HG03045 (cell line): ENCODE measurements around the gene PDGFC.

Experiments used
- ATAC-seq: cut with Tn5 transposase; IDR thresholded peaks from one replicate; pipeline ENCODE4 v1.9.1; 2021; ENCODE audit warnings: mild to moderate bottlenecking, moderate library complexity; ENCODE audit not compliant: unreplicated experiment

The PDGFC gene

DNA sequence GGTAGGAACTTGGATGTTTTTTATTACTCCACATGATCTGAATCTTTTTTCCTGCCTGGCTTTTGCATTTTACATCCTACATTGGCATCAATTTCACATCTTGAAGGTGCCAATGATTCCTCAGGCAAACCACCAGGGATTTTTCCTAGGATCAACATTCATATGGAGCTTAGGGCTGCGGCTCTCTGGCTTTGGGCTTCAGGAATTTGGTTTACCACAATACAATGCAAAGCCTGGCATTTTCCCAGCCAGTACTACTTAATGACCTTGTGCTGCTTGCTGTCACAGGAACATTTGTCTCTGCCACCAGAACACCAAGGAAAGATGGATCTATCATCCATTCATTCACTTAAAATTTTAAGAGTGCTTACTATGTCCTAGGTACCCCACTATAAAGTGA, 180.7 kb downstream of the PDGFC start:
- no peak for ATAC-seq

DNA sequence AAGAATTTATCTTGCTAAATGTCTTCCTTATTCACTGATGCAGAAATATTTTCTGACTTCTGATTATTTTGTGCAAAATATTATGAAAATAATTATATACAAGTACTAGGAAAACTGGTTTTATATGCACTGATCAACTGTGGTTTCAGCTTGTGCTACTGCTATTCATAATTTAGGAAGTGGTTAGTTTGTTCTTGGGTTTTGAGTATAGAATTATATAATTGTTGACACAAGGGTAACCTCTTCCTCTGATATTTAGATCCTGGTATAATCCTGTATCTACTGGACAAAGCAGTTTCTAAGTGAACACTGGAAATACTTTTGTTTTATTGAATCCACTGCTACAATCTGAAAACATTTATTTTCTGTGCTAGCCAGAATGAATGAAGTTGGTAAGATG, 182.8 kb downstream of the PDGFC start:
- no peak for ATAC-seq

DNA sequence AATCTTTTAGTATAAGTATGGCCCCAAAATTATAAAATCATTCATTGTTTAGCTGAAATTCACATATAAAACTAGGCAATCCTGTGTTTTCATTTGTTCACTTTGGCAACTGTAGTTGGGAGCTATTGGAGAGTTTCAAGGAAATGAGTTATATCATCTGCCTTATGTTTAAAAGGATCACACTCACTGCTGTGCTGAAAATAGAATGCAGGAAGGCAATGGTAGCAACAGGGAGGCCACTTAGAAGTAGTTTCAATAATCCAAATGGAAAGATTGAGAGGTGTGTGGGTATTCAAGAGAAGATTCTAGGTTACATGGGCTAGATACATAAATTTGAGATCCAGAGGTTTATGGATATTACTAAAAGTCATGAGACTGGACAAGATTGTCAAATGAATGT, 184.9 kb downstream of the PDGFC start:
- ATAC-seq = no peak

DNA sequence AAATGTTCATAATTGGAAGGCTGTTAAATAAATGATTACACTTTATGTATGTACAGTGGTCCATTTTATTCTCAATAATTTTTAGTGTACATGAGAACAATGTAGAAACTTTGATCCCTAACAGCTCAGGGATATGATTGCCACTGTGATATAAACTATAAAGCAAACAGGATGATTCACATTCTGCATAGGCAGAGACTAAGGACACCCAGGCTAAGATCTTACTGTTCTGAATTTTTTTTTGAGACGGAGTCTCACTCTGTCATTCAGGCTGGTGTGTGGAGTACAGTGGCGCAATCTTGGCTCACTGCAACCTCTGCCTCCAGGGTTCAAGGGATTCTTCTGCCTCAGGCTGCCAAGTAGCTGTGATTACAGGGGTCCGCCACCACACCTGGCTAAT, 186.6 kb downstream of the PDGFC start:
- no peak for ATAC-seq

DNA sequence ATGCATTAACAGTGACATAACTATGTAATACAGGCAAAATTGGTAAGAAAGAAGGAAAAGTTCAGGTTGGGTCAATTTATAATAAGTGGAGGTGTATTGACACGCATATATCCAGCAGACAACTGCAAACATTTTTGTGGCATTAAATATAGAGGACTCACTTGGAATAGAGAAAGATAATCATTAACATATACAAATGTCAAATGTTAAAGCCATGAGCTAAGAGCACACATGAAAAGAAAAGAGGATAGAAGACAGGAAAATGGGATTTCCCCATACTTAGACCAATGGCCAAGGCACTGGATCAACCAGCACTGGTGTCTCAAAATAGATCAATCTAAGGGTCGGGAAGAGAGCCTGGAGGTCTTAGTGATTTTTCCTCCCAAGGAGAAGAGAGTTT, 187.6 kb downstream of the PDGFC start:
- no peak for ATAC-seq

DNA sequence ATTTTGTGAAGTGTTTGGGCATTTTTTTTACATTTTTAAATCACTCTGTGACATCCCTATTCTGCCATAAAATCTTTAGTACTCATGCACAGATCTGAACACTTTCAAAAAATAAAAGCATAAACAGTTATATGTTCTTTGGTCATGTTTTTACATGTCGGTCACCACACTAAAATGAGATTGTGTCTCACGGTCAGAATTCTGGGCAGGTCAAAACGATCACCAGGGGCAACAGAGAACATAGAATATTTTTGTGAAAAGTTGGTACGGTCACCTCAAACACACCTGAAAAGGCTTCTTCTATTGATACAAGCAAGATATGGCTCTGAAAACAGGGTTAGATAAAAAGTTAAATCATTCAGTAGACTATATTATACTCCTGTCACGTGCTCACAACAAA, 189.1 kb downstream of the PDGFC start:
- ATAC-seq = no peak

DNA sequence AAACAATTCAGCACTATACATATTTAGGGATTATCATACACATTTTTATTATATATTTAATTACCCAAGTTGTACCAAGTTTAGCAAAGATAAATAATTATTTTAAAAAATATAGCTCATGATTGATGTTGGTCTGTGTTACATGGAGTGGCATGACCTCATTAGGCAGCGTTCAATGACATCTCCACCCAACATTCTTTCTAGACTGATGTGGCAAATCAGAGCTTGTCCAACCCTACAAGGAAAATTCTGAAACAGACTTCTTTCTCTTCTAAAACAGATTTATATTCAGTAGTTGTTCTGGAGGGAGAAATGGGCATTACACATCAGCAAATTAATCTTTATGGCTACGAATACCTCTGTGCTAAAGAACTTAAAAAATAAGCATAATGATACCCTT, 189.7 kb downstream of the PDGFC start:
- ATAC-seq = no peak

DNA sequence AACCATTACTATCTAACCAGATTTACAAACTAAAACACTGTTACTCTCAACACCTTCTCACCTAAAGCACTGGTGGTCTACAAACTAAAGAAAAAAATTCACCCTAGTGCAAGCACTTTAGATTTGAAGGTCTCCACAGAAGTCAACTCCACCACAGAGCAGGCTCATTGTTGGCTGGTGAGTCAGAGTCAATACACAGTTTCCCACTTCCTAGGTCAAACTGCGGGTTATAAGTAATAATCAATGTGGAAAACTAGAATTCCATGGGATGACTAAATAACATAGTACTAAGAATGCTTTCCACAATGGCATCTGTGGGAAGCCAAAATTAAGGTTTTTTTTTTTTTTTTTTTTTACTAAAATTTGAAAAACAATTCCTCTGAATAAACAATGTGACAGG, 191.8 kb downstream of the PDGFC start:
- ATAC-seq = no peak

DNA sequence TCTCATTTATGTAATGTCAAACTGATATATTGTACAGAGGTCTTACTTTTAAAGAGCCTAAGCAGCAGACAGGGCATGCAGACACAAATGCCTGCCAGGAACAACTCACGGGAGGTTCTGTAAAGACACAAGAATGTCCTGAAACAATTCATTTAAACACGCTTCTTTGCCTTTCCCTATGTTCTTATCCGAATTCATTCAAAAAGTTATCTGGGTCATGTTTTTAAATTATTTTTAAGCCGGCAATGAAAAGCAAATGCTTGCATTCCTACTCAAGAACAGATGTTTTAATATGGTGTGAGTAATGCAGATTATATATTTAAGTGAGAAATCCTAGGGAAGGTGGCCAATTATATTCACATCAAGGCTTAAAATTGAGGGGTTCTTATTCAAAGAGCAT, 192.6 kb downstream of the PDGFC start:
- no peak for ATAC-seq

DNA sequence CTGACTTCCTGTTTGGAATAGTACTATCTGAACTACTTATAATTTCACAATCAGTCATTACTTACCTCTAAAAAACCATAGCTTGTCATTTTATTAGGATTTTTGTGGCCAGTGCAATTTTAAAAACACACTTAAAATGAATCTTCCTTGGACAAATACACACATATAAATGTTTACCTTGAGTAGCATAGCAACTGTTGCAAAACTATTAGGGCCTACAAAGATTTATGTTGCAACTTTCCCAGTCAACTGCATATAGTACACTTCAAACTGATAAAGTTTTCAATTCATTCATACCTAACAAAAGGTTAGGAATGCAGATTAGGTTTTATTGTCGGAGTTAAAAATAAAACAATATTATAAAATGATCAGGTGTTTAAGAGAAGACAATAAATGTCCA, 193.0 kb downstream of the PDGFC start:
- ATAC-seq = no peak

DNA sequence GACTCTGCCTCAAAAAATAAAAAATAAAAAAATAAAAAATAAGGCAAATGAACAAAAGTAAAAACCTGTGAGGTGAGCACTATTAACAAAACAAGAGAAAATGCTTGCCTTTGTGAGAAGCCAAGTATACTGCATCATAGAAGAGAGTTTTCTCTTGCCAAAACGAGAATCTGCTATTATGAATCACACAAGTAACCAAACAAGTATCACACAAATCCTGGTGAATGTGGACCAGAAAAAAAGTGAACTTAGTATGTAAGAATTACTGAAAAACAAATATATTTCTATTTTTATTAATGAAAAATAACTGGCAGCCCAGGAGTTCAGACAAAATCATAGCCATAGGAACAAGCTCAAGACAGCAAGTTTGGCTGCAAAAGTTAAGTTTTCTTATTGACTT, 193.5 kb downstream of the PDGFC start:
- no peak for ATAC-seq

DNA sequence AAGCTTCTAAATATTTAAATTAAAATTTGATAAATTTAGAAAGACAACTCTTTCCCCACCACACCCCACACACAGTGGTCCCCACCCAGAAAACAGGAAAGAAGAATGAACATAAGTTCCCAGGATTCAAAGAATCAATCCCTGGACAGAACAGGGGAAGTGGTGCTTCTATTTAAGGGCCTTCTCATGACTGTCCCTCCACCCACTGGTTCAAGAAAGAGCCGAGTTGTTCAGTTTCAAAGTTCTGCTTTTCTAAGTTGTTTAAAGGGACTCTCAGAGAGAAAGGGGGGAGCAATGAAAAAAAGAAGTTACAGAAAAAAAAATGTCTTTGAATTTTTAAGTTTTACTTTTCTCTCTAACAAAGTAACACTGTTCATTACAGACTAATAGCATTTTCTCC, 195.8 kb downstream of the PDGFC start:
- ATAC-seq = no peak

DNA sequence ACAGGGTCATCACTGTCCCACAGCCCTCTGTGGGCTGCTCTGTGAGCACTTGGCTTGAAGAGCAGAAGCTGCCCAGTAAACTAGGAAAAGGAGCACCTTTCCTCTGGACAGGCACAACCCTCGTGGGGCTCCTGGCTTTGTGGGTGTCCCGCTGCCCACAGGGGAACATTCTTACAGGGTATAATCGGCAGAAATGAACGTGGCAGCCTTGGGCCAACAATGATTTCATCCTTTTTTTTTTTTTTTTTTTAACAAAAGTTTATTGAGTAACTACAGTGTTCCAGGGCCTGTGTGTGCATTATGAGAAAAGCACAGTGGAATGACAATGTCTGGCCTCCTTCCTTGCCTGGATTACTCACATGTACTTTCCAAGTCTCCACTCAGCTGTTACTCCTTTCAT, 197.2 kb downstream of the PDGFC start:
- no peak for ATAC-seq

DNA sequence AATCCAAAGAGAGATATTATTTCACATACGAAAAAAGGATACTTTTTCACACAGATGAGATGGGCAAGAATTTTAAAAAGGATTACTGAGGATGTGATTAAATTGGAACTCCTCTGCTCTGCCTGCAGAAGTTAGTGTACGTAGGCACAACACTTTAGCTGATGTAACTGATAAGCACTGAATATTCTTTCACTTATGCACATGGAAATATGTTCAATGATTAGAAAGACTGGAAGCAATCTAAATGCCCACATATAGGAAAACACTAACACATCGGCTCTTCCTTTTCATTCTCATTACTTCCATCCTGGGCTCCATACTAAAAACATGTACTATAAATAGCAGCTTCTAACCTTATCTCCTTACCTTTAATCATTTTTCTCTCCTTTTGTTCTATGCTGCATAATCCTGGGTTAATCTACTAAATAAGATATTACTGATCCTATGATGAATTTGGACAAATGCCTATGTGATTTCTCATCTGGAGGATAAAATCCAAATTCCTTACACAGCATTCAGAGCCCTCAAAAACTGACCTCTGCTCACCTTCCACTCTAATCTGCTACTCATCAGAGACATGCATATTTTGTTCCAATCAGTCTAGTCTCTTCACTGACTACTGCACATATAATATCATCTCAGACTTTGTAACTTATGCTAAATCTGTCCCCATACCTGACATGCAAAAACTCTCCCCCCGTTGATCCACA, 197.8 kb downstream of the PDGFC start:
- ATAC-seq = no peak

DNA sequence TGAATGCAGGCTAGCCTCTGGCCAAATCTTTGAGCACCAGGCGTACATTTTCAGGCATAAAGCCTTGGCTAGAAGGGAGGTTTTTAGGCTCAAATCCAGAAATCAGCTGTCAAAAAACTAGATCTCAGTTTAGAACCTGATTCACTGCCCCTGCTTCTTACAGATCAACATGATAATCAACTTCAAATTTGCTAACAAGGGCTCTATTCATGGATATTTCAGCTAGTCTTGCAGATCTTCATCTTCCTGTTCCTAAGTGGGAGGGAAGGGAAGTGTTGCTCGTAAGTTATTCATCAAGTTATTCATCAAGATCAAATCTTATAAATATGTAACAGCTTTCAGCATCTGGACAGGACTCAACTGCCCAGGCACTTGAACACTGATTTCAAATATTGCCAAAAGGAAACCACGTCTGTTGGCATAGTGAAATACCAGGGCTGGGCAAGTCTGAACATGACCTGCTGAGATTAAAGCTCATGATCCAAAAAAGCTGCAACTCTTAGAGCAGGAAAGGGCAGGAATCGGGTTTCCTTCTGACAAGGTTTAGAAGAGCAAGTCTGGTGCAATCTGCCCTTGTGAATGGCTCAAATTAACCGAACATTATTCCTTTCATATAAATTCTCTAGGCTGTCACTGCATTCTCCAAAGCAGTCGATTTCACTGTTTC, 200.3 kb downstream of the PDGFC start:
- ATAC-seq = no peak

DNA sequence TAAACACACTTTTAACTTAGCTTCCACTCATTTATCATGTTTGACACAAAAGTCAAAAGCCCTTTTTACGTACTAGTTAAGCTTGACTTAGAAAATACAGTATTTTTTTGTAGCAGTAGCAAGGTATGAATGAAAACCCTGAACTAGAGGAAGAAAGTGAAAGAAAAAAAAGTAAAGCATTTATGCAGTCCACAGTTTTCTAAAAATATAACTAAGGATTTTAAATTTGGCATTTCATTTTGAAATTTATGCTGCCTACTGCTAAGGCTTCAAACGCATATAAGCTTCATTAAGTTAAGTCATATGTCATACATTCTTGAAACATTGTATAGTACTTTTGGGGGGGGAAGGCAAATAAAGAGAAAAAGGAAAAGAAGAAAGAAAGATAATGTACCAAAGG, 201.5 kb downstream of the PDGFC start:
- ATAC-seq = no peak

DNA sequence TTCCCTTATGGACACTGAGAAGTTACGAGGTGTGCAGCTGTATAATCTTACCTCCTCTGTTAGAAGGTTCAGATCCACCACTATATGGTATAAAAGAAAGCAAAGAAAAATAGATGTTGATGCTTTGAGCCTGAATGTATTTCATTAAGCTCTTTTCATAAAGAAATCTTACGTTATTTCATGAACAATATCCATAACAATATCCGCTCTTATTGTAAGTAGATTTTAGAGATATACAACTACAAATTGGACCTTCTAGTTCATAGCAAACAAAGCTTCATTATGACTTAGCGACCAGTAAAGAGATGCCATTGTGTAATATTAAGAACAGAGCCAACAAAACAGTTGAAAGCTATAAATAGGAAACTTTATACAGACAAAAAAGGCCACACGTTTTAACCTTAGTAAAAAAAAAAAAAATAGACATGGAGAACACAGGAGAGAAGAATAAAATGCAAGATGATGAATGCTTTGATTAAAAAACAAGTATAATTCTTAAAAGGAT, 203.6 kb downstream of the PDGFC start:
- ATAC-seq = no peak

DNA sequence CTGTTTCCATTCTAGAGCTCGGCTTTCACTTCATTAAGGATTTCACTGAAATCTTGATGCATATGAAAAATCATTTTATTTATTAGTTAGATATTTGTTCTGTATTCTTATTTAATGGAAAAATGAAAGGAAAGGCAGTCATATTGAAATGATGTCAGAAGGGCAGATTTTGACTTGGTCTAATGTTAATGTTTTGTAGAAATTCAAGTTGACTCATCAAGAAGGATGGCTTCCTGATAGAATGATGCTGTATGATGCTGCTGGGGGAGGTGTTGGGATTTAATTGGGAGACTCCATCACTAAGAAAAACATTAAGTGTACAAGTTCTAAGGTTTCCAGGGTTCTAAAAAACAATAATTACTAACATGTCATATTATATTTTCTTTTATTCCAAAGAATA, 204.8 kb downstream of the PDGFC start:
- no peak for ATAC-seq

DNA sequence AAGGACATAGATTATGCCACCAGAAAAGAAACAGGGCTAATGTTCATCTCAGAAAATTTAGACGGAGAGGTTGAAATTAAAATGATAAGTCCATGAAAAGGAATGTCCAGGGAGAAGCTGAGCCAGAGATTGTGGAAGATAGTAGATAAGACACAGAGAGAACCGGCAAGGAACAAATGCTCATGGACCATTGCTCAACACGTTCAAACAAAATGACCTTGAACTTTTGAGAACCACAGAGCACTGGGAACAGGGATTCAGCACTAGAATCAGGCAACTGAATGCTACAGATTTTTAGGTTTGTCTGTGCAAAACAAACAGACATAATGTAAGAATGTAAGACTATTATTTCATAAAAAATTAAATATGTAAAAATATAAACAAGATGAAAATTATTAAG, 206.3 kb downstream of the PDGFC start:
- no peak for ATAC-seq

DNA sequence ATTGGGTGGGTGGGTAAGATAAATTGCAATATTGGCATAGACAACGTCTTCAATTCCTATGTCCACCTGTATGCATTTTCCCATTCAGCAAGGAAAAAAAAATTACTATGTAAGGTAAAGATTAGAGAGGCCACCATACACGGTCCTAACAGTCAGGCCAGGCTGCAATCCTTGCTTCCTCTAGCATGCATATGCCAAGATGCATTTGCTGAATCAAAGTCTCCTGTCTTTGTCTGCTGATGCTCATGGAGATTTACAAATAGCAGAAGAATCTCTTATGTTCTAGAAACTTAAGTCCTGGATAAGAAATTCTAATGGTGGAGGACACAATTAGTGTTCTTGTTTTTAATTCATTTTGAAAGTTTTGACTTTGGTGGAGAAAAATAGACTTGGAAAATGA, 206.8 kb downstream of the PDGFC start:
- no peak for ATAC-seq

DNA sequence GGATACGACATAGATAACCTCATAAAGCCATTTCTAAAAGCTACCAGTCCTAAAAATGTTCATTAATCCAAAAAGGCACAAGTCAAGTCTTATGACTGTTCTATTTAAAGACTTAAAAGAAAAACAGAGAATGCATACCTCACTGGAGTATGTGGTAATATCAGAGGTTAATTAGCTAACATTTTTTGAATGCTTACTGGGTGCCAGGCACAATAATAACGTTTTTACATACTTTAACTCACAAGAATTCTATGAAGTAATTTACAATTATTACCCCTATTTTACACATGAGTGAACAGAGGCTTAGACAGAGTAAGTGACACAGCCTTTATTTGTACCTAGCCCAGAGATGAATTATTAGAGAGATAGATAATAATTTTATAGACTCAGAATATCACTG, 207.5 kb downstream of the PDGFC start:
- ATAC-seq = no peak

DNA sequence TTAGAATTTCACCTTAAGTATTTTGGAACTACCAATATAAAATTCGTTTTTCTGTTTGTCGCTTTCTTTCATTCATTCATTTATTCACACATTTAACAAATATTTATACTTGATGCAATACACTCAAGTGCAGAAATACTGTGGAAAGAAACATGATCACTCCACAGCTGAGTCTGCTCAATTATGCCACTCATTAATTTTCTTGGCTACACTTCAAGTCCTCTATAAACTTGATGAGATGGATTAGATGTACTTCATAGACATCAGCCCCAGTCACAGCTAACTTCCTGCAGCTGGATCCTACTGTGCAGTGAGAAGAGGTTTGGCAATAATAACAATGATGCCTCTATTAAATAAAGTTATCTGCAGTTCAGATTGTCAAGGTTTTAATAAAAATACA, 208.1 kb downstream of the PDGFC start:
- no peak for ATAC-seq

DNA sequence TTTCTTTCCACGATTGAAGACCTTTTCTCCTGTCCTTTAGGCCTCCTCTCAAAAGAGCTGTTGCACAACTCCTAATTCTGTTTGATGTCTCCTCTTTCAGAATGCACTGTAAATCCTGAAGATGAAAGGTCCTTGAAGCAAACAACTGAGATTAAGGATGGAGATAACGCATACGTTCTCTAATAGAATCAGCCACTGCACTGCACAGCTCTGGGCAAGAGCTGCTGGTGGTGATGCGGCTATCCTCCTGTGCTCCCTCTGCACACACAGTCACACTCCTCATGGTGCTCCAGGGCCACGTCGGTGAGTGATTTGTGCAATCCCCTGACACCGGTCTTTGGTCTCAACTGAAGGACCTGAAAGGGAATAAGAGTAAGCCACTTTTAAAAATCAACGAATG, 208.7 kb downstream of the PDGFC start:
- no peak for ATAC-seq
